NB4 (cell line): ENCODE results near the gene RBMS1.

Experiments
- DNase-seq: peaks from one replicate; pipeline ENCODE4 v3.0.0; 2010; ENCODE audit warnings: low read depth
- H3K4me3 ChIP-seq: one replicate; pipeline ENCODE4 v1.5.1; 2011; ENCODE audit warnings: mild to moderate bottlenecking, low read depth, low read length, moderate library complexity
- CTCF ChIP-seq: IDR thresholded peaks from one replicate; pipeline ENCODE4 v1.5.1; 2012; ENCODE audit warnings: low read depth, low read length
- MAX ChIP-seq: IDR thresholded peaks from 2 replicates; pipeline ENCODE4 v1.6.1; 2011; ENCODE audit warnings: low read depth, low read length
- MYC ChIP-seq: IDR thresholded peaks from 2 replicates; pipeline ENCODE4 v1.6.1; 2011; ENCODE audit warnings: low read depth, low read length
- POLR2A ChIP-seq: IDR thresholded peaks from 2 replicates; pipeline ENCODE4 v1.6.1; 2011; ENCODE audit warnings: mild to moderate bottlenecking; ENCODE audit not compliant: insufficient read length; ENCODE audit errors: extremely low read depth

RBMS1 gene

GRCh38 chr2:160246356-160246755 lies 247.3 kb downstream of the RBMS1 start:
- no peak overlapping the region for H3K4me3 ChIP-seq
- TF ChIP-seq MAX (no peak), POLR2A (no peak), MYC (no peak), CTCF (no peak)
- DNase-seq = no peak

GRCh38 chr2:160245614-160246155 lies 247.9 kb downstream of the RBMS1 start:
- TF ChIP-seq MYC (no peak), POLR2A (no peak), CTCF (no peak), MAX (no peak)
- DNase-seq = no peak
- no peak overlapping the region for H3K4me3 ChIP-seq

GRCh38 chr2:160242893-160243564 lies 250.6 kb downstream of the RBMS1 start:
- DNase-seq = no peak
- TF ChIP-seq POLR2A (no peak), CTCF (no peak), MAX (no peak), MYC (no peak)
- H3K4me3 ChIP-seq = no peak overlapping the region

- H3K4me3 ChIP-seq = no peak overlapping the region
- DNase-seq = no peak
- TF ChIP-seq POLR2A (no peak), MYC (no peak)
Observed at GRCh38 chr2:160241251-160242137, 252.1 kb downstream of the RBMS1 start.

GRCh38 chr2:160239436-160239835 lies 254.2 kb downstream of the RBMS1 start:
- H3K4me3 ChIP-seq = no peak overlapping the region
- TF ChIP-seq MAX (no peak), MYC (no peak), CTCF (no peak), POLR2A (no peak)
- no peak for DNase-seq

GRCh38 chr2:160238392-160238791 lies 255.2 kb downstream of the RBMS1 start:
- DNase-seq = no peak
- H3K4me3 ChIP-seq = no peak overlapping the region
- TF ChIP-seq MYC (no peak), POLR2A (no peak), MAX (no peak), CTCF (no peak)
